ENCODE results near the gene SYNM. TPM values are rescaled to one million over a fixed set of nuclear protein-coding genes. Genes with fewer than 3 reads are reported as not detected.

SYNM gene
- total RNA-seq, 1 experiment from 2014 or later, result 6.1 TPM

DNA sequence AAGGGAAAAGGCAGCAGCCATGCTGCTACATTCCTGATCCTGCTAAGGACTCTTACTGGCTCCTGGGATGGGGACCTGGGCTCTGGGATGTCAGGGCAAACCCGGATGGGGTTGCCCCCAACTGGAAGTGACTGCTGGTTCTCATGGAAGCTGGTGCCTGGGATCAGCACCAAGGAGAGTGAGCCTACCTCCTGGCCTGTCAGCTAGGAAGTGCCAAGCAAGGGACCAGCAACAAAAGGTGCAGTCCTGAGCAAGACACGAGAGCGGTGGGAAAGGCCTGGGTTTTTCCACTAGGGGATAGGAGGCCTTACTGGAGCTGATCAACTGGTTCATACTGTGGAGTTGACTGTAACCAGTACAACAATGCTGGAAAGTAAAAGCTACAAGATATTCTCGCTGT is 47.9 kb upstream of the SYNM start:
- Mint-ChIP-seq H3K4me1 (ENCODE audit: low read depth, unreplicated experiment) (no peaks in the 10 kb centered on the region), H3K27me3 (ENCODE audit: insufficient read depth, unreplicated experiment) (no peaks in the 10 kb centered on the region), H3K9me3 (ENCODE audit: unreplicated experiment) (no peaks in the 10 kb centered on the region), H3K36me3 (ENCODE audit: insufficient read depth, unreplicated experiment) (no peaks in the 10 kb centered on the region), H3K27ac (ENCODE audit: unreplicated experiment) (no peak overlapping the region), H3K4me3 (ENCODE audit: unreplicated experiment) (no peak overlapping the region)
- H3K4me1 ChIP-seq, result no peaks in the 10 kb centered on the region
- ChIA-PET CTCF (interaction anchor here (0.7 kb wide), 1 partner anchor 543 kb away, joined by 4 read pairs; no protein-coding TSS in a partner anchor), POLR2A (no interaction called here)
- no peak for TF ChIP-seq CTCF (IDR thresholded peaks at IDR 0.05; ENCODE audit: insufficient read depth in 1 of 2, low read depth in 1 of 2, low read length in 1 of 2, severe bottlenecking in 1 of 2, unreplicated experiment in 1 of 2)
- no peaks in the 10 kb centered on the region for H3K27me3 ChIP-seq (replicated peaks; ENCODE audit: control insufficient read depth, insufficient read depth, low read length)
- no peak for DNase-seq
- H3K4me3 ChIP-seq (ENCODE audit: low read depth, low read length), result no peak overlapping the region
- no peaks in the 10 kb centered on the region for H3K36me3 ChIP-seq (ENCODE audit: control insufficient read depth, insufficient read depth, low read length)
- no TSS peak for BruUV-seq (replicated peaks)
- no peaks in the 10 kb centered on the region for H3K9me3 ChIP-seq
- intact Hi-C loops (cut with micrococcal nuclease; ENCODE audit: unreplicated experiment), result no loop called here

DNA sequence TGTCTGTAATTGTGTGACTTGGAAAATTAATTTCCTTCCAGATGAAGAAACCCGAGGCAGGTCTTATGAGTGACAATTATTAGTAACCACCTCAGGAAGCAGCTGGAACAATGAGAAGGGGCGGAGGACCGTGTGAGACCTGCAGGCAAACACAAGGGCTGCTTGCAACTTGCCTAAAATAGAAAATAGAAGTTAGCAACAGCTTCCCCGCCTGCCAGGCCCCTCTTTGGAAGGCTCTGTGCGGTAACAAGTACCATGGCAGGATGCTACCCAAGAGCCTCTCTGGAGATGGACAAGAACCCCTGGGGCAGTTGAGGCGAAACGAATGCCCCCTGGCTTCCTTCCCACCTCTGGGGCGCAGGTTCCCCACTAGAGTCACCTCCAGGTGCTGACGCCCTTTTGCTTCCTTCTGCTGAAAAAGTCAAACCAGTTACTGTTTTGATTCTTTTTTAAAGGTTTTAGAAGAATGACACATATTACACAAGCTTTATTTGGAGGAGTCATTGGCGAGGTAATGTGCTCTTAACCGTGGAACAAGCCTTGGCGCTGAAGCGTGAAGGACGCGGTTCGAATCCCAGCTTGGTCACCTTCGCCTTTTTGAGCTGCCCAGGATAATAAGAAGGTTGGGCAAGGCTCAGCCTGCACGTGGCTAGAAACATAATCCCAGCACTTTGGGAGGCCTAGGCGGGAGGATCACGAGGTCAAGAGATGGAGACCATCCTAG is 47.0 kb upstream of the SYNM start:
- Histone ChIP-seq H3K9me3 (no peaks in the 10 kb centered on the region), H3K4me1 (no peaks in the 10 kb centered on the region), H3K4me3 (ENCODE audit: low read depth, low read length) (no peak overlapping the region), H3K36me3 (ENCODE audit: control insufficient read depth, insufficient read depth, low read length) (no peaks in the 10 kb centered on the region), H3K27me3 (replicated peaks; ENCODE audit: control insufficient read depth, insufficient read depth, low read length) (no peaks in the 10 kb centered on the region)
- H3K9me3 Mint-ChIP-seq (ENCODE audit: unreplicated experiment), result no peaks in the 10 kb centered on the region
- ChIA-PET CTCF (interaction anchor here (0.6 kb wide), 1 partner anchor 1951 kb away, joined by 3 read pairs; no protein-coding TSS in a partner anchor), POLR2A (no interaction called here)
- TF ChIP-seq CTCF (IDR thresholded peaks at IDR 0.05; ENCODE audit: insufficient read depth in 1 of 2, low read depth in 1 of 2, low read length in 1 of 2, severe bottlenecking in 1 of 2, unreplicated experiment in 1 of 2), result no peak
- H3K4me3 Mint-ChIP-seq (ENCODE audit: unreplicated experiment), result peak overlapping the region; percentile 63
- intact Hi-C loops (cut with micrococcal nuclease; ENCODE audit: unreplicated experiment), result no loop called here
- no peak overlapping the region for H3K27ac Mint-ChIP-seq (ENCODE audit: unreplicated experiment)
- H3K27me3 Mint-ChIP-seq (ENCODE audit: insufficient read depth, unreplicated experiment), result no peaks in the 10 kb centered on the region
- no peaks in the 10 kb centered on the region for H3K36me3 Mint-ChIP-seq (ENCODE audit: insufficient read depth, unreplicated experiment)
- no TSS peak for BruUV-seq (replicated peaks)
- H3K4me1 Mint-ChIP-seq (ENCODE audit: low read depth, unreplicated experiment), result no peaks in the 10 kb centered on the region
- no peak for DNase-seq

GRCh38 chr15:99058421-99058870 is 46.4 kb upstream of the SYNM start:
- Mint-ChIP-seq H3K4me3 (ENCODE audit: unreplicated experiment) (peak overlapping the region; percentile 63), H3K27ac (ENCODE audit: unreplicated experiment) (no peak overlapping the region), H3K27me3 (ENCODE audit: insufficient read depth, unreplicated experiment) (peaks cover under 1% of the 10 kb centered on the region), H3K36me3 (ENCODE audit: insufficient read depth, unreplicated experiment) (no peaks in the 10 kb centered on the region), H3K4me1 (ENCODE audit: low read depth, unreplicated experiment) (no peaks in the 10 kb centered on the region), H3K9me3 (ENCODE audit: unreplicated experiment) (no peaks in the 10 kb centered on the region)
- TF ChIP-seq CTCF (IDR thresholded peaks at IDR 0.05; ENCODE audit: insufficient read depth in 1 of 2, low read depth in 1 of 2, low read length in 1 of 2, severe bottlenecking in 1 of 2, unreplicated experiment in 1 of 2), result no peak
- Histone ChIP-seq H3K4me3 (ENCODE audit: low read depth, low read length) (peak overlapping the region; percentile 27), H3K4me1 (no peaks in the 10 kb centered on the region), H3K9me3 (no peaks in the 10 kb centered on the region), H3K36me3 (ENCODE audit: control insufficient read depth, insufficient read depth, low read length) (no peaks in the 10 kb centered on the region), H3K27me3 (replicated peaks; ENCODE audit: control insufficient read depth, insufficient read depth, low read length) (no peaks in the 10 kb centered on the region)
- intact Hi-C loops (cut with micrococcal nuclease; ENCODE audit: unreplicated experiment), result no loop called here
- DNase-seq, result peak in 1 of 2 experiments; percentile 12
- BruUV-seq (replicated peaks), result no TSS peak
- POLR2A ChIA-PET, result no interaction called here
- CTCF ChIA-PET, result interaction anchor here (0.6 to 0.8 kb wide), 2 partner anchors 109 to 627 kb away, joined by 3 to 4 read pairs; no protein-coding TSS in a partner anchor

Data from Caco-2 (cell line).